HG02588 (cell line): ENCODE data around the gene KLHL29.

Source experiments
- ATAC-seq: cut with Tn5 transposase; IDR thresholded peaks from one replicate; pipeline ENCODE4 v1.9.1; 2021; ENCODE audit warnings: mild to moderate bottlenecking, moderate library complexity; ENCODE audit not compliant: unreplicated experiment

KLHL29 gene

DNA sequence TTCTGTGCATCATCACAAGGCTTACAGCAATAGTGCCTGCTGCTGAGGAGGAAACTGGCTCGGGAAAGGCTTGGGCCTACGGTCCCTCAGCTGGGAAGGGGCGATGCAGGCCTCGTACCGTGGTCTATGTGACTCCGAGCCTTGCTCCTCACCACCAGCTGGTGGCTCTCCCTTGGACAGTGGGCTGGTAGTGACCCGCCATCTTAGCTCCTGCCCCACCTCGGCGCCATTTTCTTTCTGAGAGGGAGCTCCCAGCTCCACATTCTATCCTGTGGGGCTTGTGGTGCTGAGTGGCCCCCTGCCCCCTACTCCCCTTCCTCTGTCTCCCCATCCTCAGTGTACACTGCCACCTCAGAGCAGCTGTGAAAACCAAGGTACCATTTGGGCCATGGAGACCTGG, 255.7 kb downstream of the KLHL29 start:
- ATAC-seq: no peak

DNA sequence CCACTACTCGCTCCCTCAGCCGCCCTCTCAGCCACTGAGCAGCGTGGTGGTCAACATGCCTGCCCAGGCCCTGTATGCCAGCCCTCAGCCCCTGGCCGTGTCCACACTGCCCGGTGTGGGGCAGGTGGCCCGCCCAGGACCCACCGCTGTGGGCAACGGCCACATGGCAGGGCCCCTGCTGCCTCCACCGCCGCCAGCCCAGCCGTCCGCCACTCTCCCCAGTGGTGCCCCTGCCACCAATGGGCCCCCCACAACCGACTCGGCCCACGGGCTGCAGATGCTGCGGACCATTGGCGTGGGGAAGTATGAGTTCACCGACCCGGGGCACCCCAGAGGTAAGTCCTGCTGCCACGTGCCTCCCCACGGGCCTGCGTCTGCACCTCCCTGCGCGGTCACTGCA, 257.5 kb downstream of the KLHL29 start:
- no peak for ATAC-seq

DNA sequence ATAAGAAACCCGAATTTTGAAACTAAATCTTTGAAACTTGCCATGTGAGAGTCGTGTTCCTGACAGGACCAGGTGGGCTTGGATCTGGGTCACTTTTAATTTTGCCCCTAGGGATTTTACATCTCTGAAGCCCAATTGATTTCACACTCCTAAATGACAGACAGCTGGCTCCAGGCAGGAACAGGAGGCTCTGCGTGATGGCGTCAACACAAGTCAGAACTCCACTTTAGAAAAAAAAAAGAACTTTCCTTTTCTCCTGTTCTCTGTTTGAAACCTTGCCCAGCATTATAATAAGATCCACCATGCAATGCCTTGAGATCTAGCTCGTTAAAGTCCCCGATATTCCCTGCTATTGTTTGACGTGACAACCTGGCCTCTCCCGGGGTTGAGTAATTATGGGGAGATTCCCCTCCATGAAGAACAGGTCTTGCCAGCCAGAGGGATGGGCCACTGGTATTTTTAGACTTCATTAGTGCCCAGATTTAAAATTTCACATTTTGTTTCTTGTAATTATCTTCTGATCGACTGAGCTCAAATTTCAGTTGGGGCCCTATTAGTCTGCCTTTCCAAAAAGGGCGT, 260.3 kb downstream of the KLHL29 start:
- ATAC-seq: no peak

DNA sequence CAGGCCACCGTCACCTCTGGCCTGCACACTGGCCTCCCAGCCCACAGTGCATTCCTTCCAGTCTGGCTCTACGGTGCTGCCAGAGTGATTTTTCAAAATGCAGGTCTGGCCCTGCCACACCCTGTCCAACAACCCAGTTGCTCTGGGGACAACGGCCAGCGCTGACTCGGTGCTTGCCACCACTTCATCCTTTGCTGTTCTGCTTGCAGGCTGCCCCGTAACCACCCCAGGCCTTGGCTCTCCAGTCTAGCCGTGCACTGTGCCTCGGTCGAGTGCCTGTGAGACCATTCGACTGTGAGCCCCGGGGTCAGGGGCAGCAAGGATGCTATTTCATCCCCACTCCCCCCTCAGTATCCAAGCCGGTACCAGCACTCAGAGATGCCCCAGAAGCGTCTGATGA, 262.6 kb downstream of the KLHL29 start:
- ATAC-seq: no peak

DNA sequence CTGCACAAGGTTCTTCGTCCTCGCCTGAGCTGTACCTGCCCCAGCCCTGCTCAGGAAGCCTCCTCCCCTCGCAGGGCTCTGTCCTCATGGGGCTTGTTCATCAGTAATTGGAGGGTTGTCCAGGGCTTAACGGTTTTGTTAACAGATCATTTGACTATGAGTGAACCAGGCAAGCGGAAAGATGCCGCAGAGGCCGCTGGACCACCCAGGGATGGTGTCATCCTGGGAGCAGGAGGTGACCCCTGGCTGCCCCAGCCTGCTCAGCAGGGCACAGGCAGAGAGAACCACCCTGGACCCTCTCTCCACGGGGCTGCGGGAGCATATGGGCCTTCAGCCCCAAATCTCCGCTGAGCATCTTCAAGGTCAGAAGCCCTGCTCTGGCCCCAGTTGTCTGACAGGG, 264.3 kb downstream of the KLHL29 start:
- no peak for ATAC-seq

DNA sequence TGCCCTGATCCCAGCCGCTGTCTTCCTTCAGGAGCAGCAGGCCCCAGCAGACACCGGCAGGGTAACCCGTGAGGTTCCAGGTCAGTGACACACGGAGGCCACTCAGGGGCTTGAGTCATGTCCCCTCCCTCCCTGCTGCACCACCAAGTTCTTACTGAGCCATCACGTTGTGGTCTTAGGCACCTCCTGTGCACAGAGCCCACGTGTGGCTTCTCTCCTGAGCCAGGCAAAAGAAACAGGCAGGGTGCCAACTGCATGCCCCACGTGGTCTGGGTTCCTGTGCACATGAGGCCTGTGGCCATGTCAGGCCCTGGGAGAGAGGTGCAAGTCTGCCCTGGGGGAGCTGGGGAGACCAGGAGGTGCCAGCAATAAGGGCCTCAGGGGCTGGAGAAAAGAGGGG, 264.8 kb downstream of the KLHL29 start:
- no peak for ATAC-seq

DNA sequence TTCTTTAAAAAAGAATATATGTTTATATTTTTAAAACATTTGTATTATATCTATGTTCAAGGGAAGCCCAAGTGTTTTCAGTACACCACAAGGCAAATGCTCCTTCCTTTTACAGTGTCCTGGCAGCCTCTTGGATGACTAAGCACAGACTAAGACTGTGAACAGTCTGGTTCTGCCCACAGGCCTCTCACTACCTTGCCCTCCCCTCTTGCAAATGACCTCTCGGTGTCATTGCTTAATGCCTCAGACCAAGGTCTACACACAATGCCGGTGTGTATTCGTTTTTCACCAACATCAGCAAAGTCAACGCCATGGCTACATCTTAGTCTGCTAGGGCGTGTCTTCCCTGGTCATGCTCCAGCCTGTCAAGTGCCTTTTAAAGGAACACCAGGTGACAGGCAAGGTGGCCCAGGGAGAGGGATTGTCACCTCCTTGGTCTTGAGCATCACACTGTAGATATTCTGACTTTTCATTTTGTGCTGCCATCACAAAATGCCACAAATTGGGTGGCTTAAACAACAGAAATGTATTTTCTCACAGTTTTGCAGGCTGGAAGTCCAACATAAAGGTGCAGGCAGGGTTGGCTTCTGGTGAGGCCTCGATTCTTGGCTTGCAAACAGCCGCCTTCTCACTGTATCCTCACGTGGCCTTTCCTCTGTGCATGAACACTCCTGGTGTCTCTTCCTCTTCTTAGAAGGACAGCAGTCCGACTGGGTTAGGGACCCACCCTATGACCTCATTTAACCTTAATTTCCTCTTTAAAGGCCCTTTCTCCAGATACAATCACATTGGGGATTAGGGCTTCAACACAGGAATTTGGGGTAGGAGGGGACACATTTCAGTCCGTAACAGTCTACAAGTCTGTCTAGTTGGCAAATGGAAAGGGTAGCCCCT, 266.5 kb downstream of the KLHL29 start:
- no peak for ATAC-seq

DNA sequence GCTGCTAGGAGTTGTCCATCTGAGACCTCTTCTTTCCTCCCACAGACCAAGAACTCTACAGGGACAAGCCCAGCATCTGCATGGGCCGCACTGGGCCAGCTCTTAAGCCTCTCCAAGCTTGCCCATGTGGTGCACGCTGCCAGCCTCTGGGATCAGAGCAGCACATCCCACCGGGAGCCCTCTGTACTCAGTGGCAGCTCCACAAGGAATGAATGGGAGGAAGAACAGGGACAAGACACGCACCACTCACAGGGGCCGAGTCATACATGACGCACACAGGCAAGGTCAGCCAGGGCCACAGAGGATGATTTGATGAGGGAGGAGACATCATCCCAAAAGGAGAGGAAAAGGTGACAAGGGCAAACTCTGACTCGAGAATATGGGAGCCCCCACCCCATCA, 268.3 kb downstream of the KLHL29 start:
- ATAC-seq: no peak

DNA sequence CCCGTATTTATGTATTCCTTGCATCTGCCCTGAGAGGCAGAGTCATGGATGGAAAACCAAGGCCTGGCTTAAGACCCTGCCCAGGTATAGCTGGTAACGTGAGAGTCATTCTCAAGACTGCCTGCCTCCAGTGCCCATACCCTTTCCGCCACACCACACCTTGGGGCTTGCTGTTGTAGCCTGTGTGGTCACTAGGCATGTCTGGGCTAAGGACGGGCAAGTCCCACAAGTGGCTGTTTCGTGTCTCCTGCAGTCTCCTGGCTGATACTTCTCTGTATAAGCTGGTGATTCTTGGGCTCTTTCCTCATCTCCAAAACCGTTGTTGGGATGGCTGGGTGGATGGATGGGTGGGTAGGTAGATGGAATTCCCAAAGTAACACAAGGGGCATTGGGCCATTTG, 269.8 kb downstream of the KLHL29 start:
- no peak for ATAC-seq

DNA sequence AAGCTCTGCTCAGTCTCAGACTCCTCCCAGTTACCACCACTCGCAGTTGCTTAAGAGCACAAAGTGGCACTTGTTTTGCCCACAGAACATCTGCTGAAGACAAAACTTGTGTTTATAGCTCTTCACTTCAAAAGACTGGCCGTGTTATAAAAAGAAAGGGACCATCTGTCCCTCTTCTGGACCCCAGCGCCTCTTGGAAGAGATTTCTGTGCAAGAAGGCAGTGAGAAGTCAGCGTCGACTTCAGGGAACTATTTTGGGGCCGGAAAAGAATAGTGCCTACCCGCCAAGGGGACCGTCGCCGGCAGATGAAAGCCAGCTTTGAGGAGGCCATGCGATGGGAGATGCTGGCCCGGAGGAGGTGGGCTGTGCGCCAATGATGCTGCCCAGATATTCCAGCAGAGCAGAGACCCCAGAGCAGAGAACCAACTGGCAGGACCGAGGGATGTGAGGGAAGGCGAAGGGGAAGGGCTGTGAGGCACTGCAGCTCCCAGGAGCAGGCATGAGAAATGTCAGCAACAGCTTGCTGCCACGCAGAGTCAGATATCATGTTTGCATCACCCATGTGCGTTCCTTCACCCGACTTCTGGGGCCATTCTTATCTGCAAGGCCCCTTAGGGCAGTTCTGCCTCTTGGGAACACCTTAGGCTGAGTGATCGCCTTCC, 271.1 kb downstream of the KLHL29 start:
- no peak for ATAC-seq

DNA sequence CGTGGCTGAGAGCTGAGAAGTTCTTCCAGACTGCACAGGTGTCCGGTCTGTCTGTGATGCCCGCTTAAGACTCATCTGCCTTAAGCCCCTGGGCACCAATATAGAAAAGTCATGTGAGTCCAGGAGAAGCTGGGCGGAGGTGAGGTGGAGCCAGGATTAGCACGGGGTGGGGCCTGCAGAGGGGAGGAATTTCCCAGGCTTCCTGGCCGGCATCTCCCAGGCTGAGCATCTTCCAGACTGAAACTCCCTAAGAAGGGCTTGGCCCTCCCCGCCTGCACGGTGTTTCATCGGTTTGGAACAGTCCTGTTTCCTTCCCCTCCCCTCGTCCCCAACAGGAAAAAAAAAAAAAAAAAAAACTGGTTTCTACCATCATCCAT, 271.6 kb downstream of the KLHL29 start:
- ATAC-seq: no peak

DNA sequence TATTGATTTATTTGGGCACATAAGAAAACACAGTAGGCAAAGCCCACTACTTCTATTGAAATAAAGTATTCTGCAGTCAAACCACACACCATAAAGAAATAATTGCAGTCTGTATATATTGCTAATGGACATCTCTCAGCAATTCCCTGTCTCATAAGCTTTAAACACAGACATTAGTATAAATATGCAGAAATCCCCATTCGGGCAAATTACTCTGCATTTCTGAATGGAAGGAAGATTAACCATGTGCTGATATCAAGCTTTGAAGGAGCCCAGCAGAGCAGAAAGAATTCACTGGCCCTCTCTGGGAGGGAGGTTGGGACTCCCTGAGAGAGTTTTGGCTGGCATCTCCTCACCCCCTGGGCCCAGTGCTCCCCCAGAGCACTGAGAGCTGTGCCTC, 272.4 kb downstream of the KLHL29 start:
- no peak for ATAC-seq

DNA sequence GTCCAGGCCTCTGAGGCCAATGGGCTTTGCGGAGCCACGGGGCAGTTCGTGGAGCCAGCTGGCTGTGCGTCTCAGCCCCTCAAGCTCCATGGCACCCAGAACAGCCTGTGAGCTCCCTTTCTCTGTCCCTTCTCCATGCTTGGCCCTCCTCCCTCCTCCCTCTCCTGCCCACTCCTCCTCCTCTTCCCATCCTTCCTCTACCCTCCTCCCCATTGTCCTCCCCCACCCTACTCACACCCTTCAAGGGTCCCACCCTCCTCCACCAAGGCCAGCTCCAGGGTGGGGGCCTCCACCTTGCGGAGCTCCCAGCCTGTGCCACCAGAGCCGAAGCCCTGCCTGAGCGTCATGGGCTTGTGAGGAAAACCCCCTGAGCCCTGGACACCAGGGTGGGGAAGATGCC, 273.0 kb downstream of the KLHL29 start:
- ATAC-seq: no peak

DNA sequence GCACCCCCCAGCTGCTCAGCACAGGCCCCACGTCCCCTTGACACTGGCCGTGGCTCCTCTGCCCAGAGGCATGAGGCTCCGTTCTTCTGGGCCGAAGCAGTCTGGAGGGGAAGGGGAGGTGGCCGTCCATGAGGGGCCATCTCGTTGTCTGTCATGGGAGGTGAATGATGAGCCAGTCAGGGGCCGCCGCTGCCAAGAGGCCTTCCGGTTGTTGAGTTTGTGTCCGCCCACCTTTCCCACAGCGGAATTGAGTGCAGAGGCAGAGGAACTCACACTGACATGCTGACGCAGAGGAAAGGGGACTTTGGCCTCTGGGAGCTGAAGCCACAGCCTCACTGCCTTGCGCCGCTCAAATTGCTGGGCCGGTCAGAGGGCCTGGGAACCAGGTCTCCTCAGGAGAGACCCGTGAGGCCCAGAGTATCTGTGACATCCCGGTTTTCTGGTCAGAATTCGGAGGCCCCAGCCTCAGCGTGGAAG, 273.5 kb downstream of the KLHL29 start:
- no peak for ATAC-seq

DNA sequence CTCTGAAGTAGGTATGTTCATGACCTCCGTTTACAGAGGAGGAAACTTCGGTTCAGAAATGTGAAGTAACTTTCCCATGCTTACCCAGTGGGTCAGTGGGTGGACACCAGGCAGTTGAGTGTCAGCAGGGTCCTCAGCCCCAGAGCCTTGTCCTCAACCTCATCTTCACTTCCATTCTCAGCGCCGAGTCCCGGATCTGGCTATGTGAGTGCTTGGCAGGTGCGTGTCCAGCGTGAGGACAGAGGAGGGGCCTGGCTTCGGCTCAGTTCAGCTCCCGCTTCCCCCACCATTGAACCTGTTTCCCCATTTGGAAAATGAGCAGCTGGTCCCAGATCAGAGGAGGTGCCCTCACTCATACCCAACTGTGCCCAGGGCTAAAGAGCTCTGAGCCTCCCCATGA, 274.3 kb downstream of the KLHL29 start:
- no peak for ATAC-seq

DNA sequence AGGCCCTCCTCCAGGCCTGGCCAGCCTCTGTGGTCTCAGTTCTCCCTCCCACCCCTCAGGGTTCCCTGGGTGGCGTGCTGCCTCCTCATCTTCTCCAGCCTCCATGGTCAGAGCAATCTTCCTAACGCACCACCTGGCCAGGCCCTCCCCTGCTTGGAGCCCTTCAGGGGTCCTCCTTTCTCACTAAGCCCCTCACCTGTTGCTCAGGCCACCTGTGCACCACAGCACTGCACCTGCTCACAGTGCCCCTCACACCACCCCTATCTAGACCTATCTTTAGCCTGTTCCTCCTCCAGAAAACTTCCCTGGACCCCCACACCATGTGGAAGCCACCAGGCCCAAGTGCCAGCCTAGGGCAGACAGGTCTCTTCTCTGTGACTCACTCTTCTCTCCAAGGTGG, 274.8 kb downstream of the KLHL29 start:
- ATAC-seq: no peak

DNA sequence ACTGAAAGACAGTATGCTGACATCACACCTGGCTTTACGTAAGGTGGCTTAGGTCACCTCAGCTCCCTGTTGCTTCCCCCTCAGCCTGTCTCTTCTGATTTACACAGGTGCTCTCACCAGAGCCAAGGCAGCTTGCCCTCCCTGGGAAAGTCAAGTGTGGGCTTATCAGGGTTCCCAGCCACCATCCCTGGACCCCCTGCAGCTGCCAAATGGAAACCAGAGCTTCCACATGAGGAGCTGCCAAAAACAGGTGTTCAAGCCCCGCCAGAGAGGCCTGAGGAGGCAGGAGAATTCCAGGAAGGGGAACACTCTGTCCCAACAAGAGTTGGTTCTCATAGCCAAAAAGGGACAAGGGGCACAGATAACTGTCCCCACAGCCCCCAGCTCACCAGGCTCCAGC, 275.3 kb downstream of the KLHL29 start:
- no peak for ATAC-seq

DNA sequence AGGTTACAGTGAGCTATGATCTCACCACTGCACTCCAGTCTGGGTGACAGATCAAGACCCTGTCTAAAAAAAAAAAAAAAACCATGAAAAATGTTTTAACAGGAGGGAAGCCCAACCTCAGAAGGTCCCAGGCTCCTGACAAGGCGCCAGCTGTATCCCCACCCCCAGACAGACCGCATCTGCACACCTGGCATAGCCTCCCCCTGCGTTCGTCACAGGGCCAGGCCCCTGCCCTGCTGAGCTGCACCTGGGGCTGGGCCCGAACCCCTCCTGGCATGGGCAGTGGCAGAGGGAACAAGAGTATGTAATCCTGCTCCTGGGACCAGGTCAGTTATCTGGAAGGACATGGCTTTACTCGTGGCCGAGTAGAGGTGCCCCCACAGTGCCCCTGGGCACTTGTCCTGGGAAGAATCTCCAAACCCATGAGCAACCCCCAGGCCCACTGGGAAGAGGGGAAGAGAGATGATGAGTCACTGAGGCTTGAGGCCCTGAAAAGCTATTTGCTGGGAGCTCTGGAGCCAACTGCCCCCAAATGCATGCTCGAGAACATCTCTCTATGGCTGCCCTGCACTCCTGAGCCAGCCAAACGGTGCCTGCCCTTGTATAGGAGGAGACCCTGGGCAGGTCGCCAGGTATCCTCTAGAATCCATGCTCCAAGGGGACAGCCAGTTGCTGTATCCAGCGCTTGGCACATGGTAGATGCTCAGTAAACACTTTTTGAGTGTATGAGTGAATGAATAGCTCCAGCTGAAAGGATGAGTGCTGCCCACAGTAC, 276.5 kb downstream of the KLHL29 start:
- no peak for ATAC-seq

DNA sequence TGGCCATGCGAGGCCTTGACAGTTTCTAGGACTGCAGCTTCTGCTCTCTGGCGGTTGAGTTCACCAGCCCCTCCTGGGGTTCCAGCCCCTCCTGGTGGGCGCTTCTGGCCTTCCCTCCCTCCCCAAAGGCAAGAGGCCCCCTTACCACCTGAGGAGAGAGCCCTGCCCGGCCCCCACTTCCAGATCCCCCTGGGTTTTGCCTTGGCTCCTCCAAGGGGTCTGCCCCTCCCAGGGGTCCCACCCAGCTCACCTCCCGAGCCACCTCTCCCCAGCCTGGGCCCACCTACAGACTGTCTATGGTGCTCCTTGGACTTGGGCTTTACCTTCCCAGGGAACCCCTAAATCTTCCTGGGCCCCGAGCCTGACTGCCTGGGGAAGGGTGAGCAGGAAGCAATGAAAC, 277.5 kb downstream of the KLHL29 start:
- no peak for ATAC-seq

DNA sequence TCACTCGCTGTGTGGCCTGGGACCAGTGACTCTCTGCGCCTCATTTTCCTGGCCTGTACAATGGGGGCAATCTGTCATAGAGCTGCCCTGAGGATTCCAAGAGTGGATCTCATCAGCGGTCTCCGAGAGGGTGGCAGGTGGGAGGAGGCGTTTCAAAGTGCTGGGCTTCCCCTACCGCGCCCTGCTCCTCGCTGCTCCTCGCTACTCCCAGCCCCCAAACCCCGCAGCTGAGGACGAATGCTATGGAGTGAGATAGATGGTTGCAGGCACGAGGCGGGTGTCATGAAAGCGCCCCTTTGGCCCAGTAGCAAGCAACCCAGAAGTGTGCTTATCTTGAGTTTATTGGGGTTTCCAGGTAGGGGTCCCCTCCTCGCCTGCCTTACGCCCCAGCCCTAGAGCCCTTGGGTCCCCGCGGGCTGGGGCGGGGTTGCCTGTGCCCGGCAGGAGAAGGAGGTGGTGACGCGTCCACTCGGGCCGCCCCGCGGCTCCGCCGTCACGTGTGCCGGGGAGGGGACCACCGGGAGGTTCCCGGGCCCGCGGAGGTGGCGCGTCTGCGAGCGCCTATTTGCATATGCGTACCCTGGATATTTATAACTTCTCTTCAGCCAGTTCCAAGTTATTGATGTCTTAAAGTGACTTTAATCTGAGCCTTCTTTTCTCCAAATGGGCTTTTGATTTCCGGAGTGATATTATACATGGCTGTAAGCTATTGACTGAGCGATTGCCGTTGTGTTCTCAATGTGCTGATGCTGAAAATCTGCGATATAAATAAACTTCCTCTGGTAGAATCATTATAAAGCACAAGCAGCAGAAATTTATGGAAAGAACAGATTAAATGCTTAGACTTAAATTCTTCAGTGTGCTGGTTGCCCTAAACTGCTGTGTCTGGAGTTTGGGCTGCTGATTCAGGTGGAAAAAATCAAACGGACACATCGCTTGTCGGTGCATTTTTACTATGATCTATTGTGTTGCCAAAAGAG, 278.3 kb downstream of the KLHL29 start:
- ATAC-seq: no peak
